ENCODE results near the gene FOXL3.
A peak's percentile ranks its signal among the peaks of the same experiment; 100 is the strongest.

FOXL3 gene

GRCh38 chr7:320297-320696 lies 30.3 kb downstream of the FOXL3 start:
- H3K4me3 ChIP-seq (ENCODE audit: low read length), result no peak overlapping the region
- DNase-seq (ENCODE audit: low read depth), result no peak
- TF ChIP-seq CTCF (conservative IDR thresholded peaks at IDR 0.05; ENCODE audit: low read length), result no peak

GRCh38 chr7:322111-322671 lies 32.2 kb downstream of the FOXL3 start:
- DNase-seq (ENCODE audit: low read depth), result peak; percentile 7
- no peak overlapping the region for H3K4me3 ChIP-seq (ENCODE audit: low read length)
- peak; percentile 54 for TF ChIP-seq CTCF (conservative IDR thresholded peaks at IDR 0.05; ENCODE audit: low read length)

- no peak for TF ChIP-seq CTCF (conservative IDR thresholded peaks at IDR 0.05; ENCODE audit: low read length)
- no peak for DNase-seq (ENCODE audit: low read depth)
- H3K4me3 ChIP-seq (ENCODE audit: low read length), result no peak overlapping the region
Observed at GRCh38 chr7:322708-323111, 32.7 kb downstream of the FOXL3 start.

- DNase-seq (ENCODE audit: low read depth), result peak; percentile 1
- no peak for TF ChIP-seq CTCF (conservative IDR thresholded peaks at IDR 0.05; ENCODE audit: low read length)
- no peak overlapping the region for H3K4me3 ChIP-seq (ENCODE audit: low read length)
Observed at GRCh38 chr7:323410-323809, 33.4 kb downstream of the FOXL3 start.

GRCh38 chr7:324011-324410 lies 34.0 kb downstream of the FOXL3 start:
- no peak for TF ChIP-seq CTCF (conservative IDR thresholded peaks at IDR 0.05; ENCODE audit: low read length)
- no peak for DNase-seq (ENCODE audit: low read depth)

GRCh38 chr7:325051-325798 lies 35.3 kb downstream of the FOXL3 start:
- no peak for DNase-seq (ENCODE audit: low read depth)
- H3K4me3 ChIP-seq (ENCODE audit: low read length), result no peak overlapping the region
- no peak for TF ChIP-seq CTCF (conservative IDR thresholded peaks at IDR 0.05; ENCODE audit: low read length)

More at GRCh38 chr7:324011-324410, 34.0 kb downstream of the FOXL3 start:
- no peak overlapping the region for H3K4me3 ChIP-seq (ENCODE audit: low read length)

GRCh38 chr7:325811-326210 lies 35.8 kb downstream of the FOXL3 start:
- TF ChIP-seq CTCF (conservative IDR thresholded peaks at IDR 0.05; ENCODE audit: low read length), result no peak
- H3K4me3 ChIP-seq (ENCODE audit: low read length), result no peak overlapping the region
- DNase-seq (ENCODE audit: low read depth), result no peak
